ENCODE results near the gene ARRB1.

Gene ARRB1

GRCh38 chr11:75398906-75399305 is 47.4 kb upstream of the ARRB1 start:
- H3K4me1 ChIP-seq (ENCODE audit: low read length), result peaks cover 15% of the 10 kb centered on the region
- H3K9ac ChIP-seq (ENCODE audit: low read length), result no peak overlapping the region
- H3K27me3 ChIP-seq (replicated peaks; ENCODE audit: insufficient read depth, low read length), result no peaks in the 10 kb centered on the region
- H3K79me2 ChIP-seq (ENCODE audit: low read length), result peaks cover 47% of the 10 kb centered on the region
- peaks cover 31% of the 10 kb centered on the region for H4K20me1 ChIP-seq (ENCODE audit: insufficient read depth, low read length)
- no peak overlapping the region for H3K4me3 ChIP-seq (ENCODE audit: low read length)
- peaks cover 17% of the 10 kb centered on the region for H3K36me3 ChIP-seq (replicated peaks; ENCODE audit: insufficient read depth, low read length)
- H3K4me2 ChIP-seq (ENCODE audit: low read depth, low read length), result peak overlapping the region; percentile 42; the same call in 1 of the 2 replicates
- no peak for DNase-seq
- no peaks in the 10 kb centered on the region for H3K9me3 ChIP-seq (replicated peaks; ENCODE audit: insufficient read depth, low read length)
- H2AFZ ChIP-seq (ENCODE audit: low read length), result peak overlapping the region; percentile 50; the same call in 1 of the 2 replicates
- peaks cover 33% of the 10 kb centered on the region for H3F3A ChIP-seq (ENCODE audit: insufficient read depth, low read length)
- no peaks in the 10 kb centered on the region for H3K9me2 ChIP-seq (replicated peaks; ENCODE audit: insufficient read depth, low read length)
- H3K27ac ChIP-seq (ENCODE audit: low read length), result no peak overlapping the region
- TF ChIP-seq EZH2 (optimal IDR thresholded peaks at IDR 0.05; ENCODE audit: low read depth, low read length) (no peak), CTCF (IDR thresholded peaks at IDR 0.05; ENCODE audit: low read length) (no peak), EZH2phosphoT487 (IDR thresholded peaks at IDR 0.05; ENCODE audit: low read length) (no peak)

- no peaks in the 10 kb centered on the region for H3K9me2 ChIP-seq (replicated peaks; ENCODE audit: insufficient read depth, low read length)
- H3K79me2 ChIP-seq (ENCODE audit: low read length), result peaks cover under 1% of the 10 kb centered on the region; the same call in 1 of the 2 replicates
- no peaks in the 10 kb centered on the region for H4K20me1 ChIP-seq (ENCODE audit: insufficient read depth, low read length)
- no peak overlapping the region for H3K4me2 ChIP-seq (ENCODE audit: low read depth, low read length)
- no peaks in the 10 kb centered on the region for H3K36me3 ChIP-seq (replicated peaks; ENCODE audit: insufficient read depth, low read length)
- no peaks in the 10 kb centered on the region for H3K27me3 ChIP-seq (replicated peaks; ENCODE audit: insufficient read depth, low read length)
- no peak for TF ChIP-seq EZH2phosphoT487 (IDR thresholded peaks at IDR 0.05; ENCODE audit: low read length)
- no peak for TF ChIP-seq CTCF (IDR thresholded peaks at IDR 0.05; ENCODE audit: low read length)
- TF ChIP-seq EZH2 (optimal IDR thresholded peaks at IDR 0.05; ENCODE audit: low read depth, low read length), result no peak
- H3K9ac ChIP-seq (ENCODE audit: low read length), result no peak overlapping the region
- no peak overlapping the region for H3K27ac ChIP-seq (ENCODE audit: low read length)
- H3F3A ChIP-seq (ENCODE audit: insufficient read depth, low read length), result no peaks in the 10 kb centered on the region
- no peaks in the 10 kb centered on the region for H3K9me3 ChIP-seq (replicated peaks; ENCODE audit: insufficient read depth, low read length)
- H2AFZ ChIP-seq (ENCODE audit: low read length), result no peak overlapping the region
- no peak overlapping the region for H3K4me3 ChIP-seq (ENCODE audit: low read length)
- no peaks in the 10 kb centered on the region; the same call in 1 of the 2 replicates for H3K4me1 ChIP-seq (ENCODE audit: low read length)
- no peak for DNase-seq
These were observed 42.8 kb upstream of the ARRB1 start for GRCh38 chr11:75394085-75394840.

- H3K4me1 ChIP-seq (ENCODE audit: low read length), result peaks cover 4% of the 10 kb centered on the region
- H2AFZ ChIP-seq (ENCODE audit: low read length), result no peak overlapping the region
- H3K9ac ChIP-seq (ENCODE audit: low read length), result no peak overlapping the region
- no peaks in the 10 kb centered on the region for H3K79me2 ChIP-seq (ENCODE audit: low read length)
- peaks cover 20% of the 10 kb centered on the region for H3K27me3 ChIP-seq (replicated peaks; ENCODE audit: insufficient read depth, low read length)
- H4K20me1 ChIP-seq (ENCODE audit: insufficient read depth, low read length), result no peaks in the 10 kb centered on the region
- no peak overlapping the region for H3K27ac ChIP-seq (ENCODE audit: low read length)
- no peak overlapping the region for H3K4me2 ChIP-seq (ENCODE audit: low read depth, low read length)
- no peaks in the 10 kb centered on the region for H3K36me3 ChIP-seq (replicated peaks; ENCODE audit: insufficient read depth, low read length)
- TF ChIP-seq EZH2 (optimal IDR thresholded peaks at IDR 0.05; ENCODE audit: low read depth, low read length) (no peak), EZH2phosphoT487 (IDR thresholded peaks at IDR 0.05; ENCODE audit: low read length) (no peak), CTCF (IDR thresholded peaks at IDR 0.05; ENCODE audit: low read length) (no peak)
- no peak overlapping the region for H3K4me3 ChIP-seq (ENCODE audit: low read length)
- H3K9me3 ChIP-seq (replicated peaks; ENCODE audit: insufficient read depth, low read length), result no peaks in the 10 kb centered on the region
- H3F3A ChIP-seq (ENCODE audit: insufficient read depth, low read length), result no peaks in the 10 kb centered on the region
- no peaks in the 10 kb centered on the region for H3K9me2 ChIP-seq (replicated peaks; ENCODE audit: insufficient read depth, low read length)
- DNase-seq, result no peak
These were observed 38.5 kb upstream of the ARRB1 start for GRCh38 chr11:75389925-75390324.
